ENCODE measurements around the gene PLCG1. TPM values are rescaled to one million over a fixed set of nuclear protein-coding genes. Genes with fewer than 3 reads are reported as not detected.

The PLCG1 gene
- polyA plus RNA-seq, 6 donors from 2014 or later: 1.6 to 18.1 (median 8.0) TPM

DNA sequence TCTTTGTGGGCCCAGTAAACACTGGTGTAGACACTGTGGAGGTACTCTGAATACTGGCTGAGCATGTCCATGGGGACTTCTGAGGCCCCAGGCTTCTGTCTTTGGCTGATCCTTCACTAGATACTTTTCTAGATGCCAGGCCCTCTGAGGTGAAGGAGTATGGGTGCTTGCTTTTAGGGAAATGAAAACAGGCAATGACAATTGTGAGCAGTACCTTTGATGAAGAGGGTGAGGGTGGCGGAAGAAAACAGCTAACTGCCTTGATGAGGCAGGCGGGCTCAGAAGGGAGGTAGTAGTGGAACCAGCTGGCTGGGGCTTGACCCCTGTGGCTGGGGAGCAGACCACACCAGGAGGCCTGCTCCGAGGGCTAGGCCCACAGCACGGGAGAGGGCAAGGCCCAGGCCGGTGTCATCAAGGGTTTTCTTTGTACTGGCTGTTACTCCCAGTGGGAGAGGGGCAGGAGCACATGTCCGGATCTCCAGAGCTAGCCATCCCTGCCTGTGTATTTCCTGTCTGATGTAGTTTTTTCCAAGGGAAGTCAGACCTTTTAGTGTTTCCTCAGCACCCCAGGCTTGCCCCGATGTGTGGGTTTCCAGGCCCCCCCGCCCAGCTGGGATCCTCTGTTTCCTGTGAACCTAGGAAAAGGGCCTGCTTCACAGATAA lies 3.9 kb downstream of the PLCG1 start:
- H3K4me1 Mint-ChIP-seq: peaks cover 60 to 81% (median 75%) of the 10 kb centered on the region in 3 donors
- peak overlapping the region in 6 of 8 donors; percentile 31 to 88 (median 50) for H3K4me3 Mint-ChIP-seq
- peaks cover 0 to 5% of the 10 kb centered on the region in 2 donors for H3K36me3 Mint-ChIP-seq
- peaks cover 0 to 15% (median 0%) of the 10 kb centered on the region in 3 donors for H3K27me3 Mint-ChIP-seq
- DNase-seq (peak; percentile 32), ATAC-seq (ENCODE audit: low read depth in 2 of 2) (peak in 1 of 2 donors; percentile 27)
- H3K9me3 Mint-ChIP-seq: no peaks in the 10 kb centered on the region
- H3K27ac Mint-ChIP-seq: peak overlapping the region in 5 of 6 donors; percentile 21 to 76 (median 35)

DNA sequence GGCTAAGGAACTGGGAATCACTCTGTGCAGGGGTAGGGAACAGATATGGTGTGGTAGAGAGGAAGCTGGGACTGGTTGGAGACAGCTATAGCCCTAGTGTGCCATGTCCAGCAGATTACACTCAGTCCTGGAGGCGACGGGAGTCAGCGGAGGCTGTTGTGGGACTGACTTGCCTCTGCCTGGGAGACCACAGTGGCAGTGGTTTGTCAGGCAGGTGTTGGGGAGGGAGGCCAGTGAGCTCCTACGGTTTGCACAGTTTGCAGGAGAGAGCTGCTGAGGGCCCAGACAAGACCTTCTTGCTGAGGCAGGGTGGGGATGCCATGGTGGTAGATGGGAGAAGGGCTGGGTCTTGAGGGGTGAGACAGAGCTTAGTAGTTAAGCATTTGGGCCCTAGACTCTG lies 4.9 kb downstream of the PLCG1 start:
- H3K36me3 Mint-ChIP-seq: peaks cover 0 to 5% of the 10 kb centered on the region in 2 donors
- DNase-seq: no peak
- peak overlapping the region in 4 of 6 donors; percentile 73 to 84 (median 76) for H3K27ac Mint-ChIP-seq
- H3K4me3 Mint-ChIP-seq: peak overlapping the region in 2 of 8 donors; percentile 30 to 52
- H3K9me3 Mint-ChIP-seq: no peaks in the 10 kb centered on the region
- no peak for ATAC-seq (ENCODE audit: low read depth in 2 of 2)
- peaks cover 67 to 86% (median 81%) of the 10 kb centered on the region in 3 donors for H3K4me1 Mint-ChIP-seq
- peaks cover 0 to 19% (median 0%) of the 10 kb centered on the region in 3 donors for H3K27me3 Mint-ChIP-seq

DNA sequence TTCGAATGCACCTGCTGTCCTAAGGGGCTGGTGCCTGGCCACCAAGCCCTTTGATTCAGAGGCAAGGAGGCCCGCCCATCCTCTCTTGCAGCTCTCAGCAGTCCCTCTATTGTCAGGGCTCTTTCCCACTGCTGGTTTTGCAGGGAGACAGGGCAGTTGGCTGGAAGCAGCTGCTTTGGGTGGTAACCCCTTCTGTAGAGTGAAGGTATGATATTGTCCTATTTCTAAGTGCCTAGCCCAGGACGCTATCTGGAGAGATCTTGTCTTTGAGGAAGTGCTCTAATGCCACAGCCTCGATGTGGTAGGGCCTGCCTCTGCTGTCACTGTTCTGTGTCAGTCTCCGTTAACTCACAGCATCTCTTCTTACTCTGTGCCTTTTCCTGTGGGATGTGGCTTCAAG lies 5.6 kb downstream of the PLCG1 start:
- Mint-ChIP-seq H3K36me3 (peaks cover 0 to 5% of the 10 kb centered on the region in 2 donors), H3K4me3 (peak overlapping the region in 4 of 8 donors; percentile 2 to 38 (median 26))
- DNase-seq: no peak

DNA sequence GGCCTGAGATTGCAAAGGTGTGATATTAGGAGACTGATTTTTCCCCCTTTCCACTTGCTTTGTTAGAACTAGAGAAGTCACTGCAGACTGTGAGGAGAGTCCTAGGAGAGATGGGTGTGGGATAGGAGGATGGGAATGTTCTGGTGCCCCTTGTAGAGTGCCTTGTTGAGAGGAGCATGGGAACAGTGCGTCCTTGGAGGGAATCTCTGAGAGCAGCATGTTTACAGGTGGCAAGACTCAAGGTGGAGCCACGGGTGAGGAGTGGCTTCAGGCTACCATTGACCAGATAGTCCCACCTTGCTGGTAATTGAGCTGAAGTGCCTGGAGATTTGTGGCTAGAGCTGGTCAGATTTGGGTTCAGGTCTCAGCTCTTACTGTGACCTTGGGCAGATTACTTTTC lies 6.0 kb downstream of the PLCG1 start:
- Mint-ChIP-seq H3K27me3 (peaks cover 0 to 19% (median 0%) of the 10 kb centered on the region in 3 donors), H3K4me1 (peaks cover 66 to 93% (median 78%) of the 10 kb centered on the region in 3 donors), H3K27ac (peak overlapping the region in 2 of 6 donors; percentile 47 to 75), H3K4me3 (peak overlapping the region in 2 of 8 donors; percentile 2 to 35), H3K9me3 (no peaks in the 10 kb centered on the region), H3K36me3 (peaks cover 0 to 5% of the 10 kb centered on the region in 2 donors)
- ATAC-seq (ENCODE audit: low read depth in 2 of 2) (no peak), DNase-seq (no peak)

More for the DNA sequence above, 5.6 kb downstream of the PLCG1 start:
- Mint-ChIP-seq H3K9me3 (no peaks in the 10 kb centered on the region), H3K27ac (peak overlapping the region in 2 of 6 donors; percentile 47 to 75), H3K4me1 (peaks cover 67 to 93% (median 83%) of the 10 kb centered on the region in 3 donors), H3K27me3 (peaks cover 0 to 19% (median 0%) of the 10 kb centered on the region in 3 donors)
- ATAC-seq (ENCODE audit: low read depth in 2 of 2): peak; percentile 41

DNA sequence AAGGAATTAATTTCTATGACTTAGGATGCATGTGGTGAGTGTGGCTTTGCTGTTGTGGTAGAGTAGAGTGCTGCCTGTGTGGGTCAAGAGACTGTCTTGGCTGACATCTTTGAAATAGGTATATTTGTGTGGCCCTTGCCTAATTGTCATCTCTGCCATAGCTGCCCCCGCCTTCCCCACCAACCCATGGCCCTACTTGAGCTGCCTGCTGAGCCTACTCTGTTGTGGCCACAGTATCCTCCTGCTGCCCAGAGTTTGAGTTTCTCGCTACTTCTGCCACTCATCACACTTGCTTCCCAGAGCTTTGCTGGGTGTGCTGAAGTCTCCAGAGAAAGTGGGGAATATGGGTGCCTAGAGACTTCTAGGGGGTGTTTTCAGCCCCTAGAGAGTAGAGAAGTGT lies 8.0 kb downstream of the PLCG1 start:
- peaks cover 0 to 24% (median 0%) of the 10 kb centered on the region in 3 donors for H3K27me3 Mint-ChIP-seq
- no peaks in the 10 kb centered on the region for H3K9me3 Mint-ChIP-seq
- no peak for DNase-seq
- peaks cover 57 to 89% (median 66%) of the 10 kb centered on the region in 3 donors for H3K4me1 Mint-ChIP-seq
- H3K27ac Mint-ChIP-seq: no peak overlapping the region
- peaks cover 5 to 7% of the 10 kb centered on the region in 2 donors for H3K36me3 Mint-ChIP-seq
- ATAC-seq (ENCODE audit: low read depth in 2 of 2): no peak
- H3K4me3 Mint-ChIP-seq: no peak overlapping the region

DNA sequence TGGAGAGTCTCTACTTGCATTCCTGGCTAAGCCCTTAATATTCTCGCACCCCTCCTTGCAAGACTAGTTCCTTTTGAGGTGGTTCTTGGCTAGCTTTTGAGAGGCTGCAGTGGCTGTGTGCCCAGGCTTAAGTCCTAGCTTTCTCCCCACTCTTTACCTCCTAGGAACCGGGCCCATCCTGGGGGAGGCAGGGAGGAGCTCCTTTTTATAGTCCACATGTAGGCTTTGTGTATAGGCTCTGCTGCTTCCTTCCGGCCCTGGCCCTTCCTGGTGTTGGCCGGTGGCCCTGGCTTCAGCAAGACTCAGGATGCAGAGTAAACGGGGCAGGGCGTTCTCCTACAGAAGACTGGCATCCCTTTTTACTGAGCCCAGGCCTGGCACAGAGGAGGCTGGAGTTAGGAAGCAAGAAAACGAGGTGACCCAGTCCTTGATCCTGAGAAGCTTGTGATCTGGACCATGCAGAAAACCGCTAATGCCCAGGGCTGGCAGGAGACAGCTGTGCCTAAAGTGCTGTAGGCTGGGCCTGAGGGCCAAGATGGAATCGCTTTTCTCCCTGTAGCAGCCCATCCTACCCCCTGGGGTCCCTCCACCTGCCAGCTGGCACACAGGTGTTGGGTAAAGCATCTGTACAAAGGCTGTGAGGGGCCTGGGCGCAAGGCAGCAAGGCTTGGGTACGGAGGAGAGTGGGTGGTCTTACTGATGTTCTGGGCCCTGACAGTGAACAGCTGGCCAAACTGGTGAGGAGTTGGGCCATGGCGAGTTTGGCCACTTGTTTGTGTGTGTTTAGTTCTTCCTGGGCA lies 8.7 kb downstream of the PLCG1 start:
- Mint-ChIP-seq H3K27ac (peak overlapping the region in 2 of 6 donors; percentile 47 to 64), H3K4me1 (peaks cover 57 to 89% (median 67%) of the 10 kb centered on the region in 3 donors), H3K27me3 (peaks cover 0 to 21% (median 0%) of the 10 kb centered on the region in 3 donors), H3K9me3 (no peaks in the 10 kb centered on the region), H3K36me3 (peaks cover 5 to 7% of the 10 kb centered on the region in 2 donors), H3K4me3 (peak overlapping the region in 4 of 8 donors; percentile 1 to 54 (median 25))
- ATAC-seq (ENCODE audit: low read depth in 2 of 2) (no peak), DNase-seq (no peak)

DNA sequence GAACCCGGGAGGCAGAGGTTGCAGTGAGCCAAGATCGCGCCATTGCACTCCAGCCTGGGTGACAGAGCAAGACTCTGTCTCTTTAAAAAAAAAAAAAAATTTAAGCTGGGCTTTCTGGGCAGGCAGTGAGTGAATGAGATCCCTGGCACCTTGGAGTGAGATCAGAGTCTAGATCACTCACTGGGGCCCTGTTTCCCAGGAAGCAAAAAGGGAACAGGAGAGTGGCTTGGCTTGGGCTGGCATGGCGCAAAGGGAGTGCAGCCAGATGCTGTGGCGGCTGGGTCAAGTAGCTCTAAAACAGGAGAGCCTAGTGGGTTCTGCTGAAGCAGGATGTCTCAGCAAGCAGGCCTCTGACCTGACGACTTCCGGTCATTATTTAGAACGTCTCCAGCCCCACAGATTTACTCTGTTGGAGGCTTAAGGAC lies 10.4 kb downstream of the PLCG1 start:
- Mint-ChIP-seq H3K4me3 (no peak overlapping the region), H3K36me3 (peaks cover 5 to 7% of the 10 kb centered on the region in 2 donors), H3K4me1 (peaks cover 52 to 85% (median 66%) of the 10 kb centered on the region in 3 donors), H3K27me3 (peaks cover 0 to 11% (median 0%) of the 10 kb centered on the region in 3 donors), H3K27ac (peak overlapping the region in 1 of 6 donors; percentile 46), H3K9me3 (no peaks in the 10 kb centered on the region)
- no peak for ATAC-seq (ENCODE audit: low read depth in 2 of 2)
- no peak for DNase-seq

DNA sequence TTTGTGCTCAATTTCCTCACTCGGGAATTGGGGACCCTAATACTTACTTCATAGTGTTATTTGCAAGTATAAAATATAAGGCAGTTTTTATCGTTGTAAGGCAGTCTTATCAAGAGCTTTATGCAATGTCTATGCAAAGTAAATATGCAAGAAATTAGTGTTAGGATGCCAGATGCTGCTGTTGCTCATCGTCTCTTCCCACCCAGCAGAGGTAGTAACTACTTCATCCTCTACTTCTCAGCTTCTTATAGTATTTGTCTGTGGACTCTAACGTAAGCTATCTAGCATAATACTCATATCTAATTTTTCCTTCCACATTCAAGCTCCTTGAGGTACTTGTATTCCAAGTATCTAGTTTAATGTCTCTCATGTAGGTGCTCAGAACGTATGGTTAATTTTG lies 11.6 kb downstream of the PLCG1 start:
- Mint-ChIP-seq H3K4me3 (no peak overlapping the region), H3K27me3 (peaks cover 0 to 11% (median 0%) of the 10 kb centered on the region in 3 donors), H3K9me3 (no peaks in the 10 kb centered on the region), H3K36me3 (peaks cover 5 to 7% of the 10 kb centered on the region in 2 donors), H3K4me1 (peaks cover 48 to 78% (median 64%) of the 10 kb centered on the region in 3 donors), H3K27ac (peak overlapping the region in 4 of 6 donors; percentile 2 to 71 (median 6))
- ATAC-seq (ENCODE audit: low read depth in 2 of 2) (no peak), DNase-seq (no peak)

DNA sequence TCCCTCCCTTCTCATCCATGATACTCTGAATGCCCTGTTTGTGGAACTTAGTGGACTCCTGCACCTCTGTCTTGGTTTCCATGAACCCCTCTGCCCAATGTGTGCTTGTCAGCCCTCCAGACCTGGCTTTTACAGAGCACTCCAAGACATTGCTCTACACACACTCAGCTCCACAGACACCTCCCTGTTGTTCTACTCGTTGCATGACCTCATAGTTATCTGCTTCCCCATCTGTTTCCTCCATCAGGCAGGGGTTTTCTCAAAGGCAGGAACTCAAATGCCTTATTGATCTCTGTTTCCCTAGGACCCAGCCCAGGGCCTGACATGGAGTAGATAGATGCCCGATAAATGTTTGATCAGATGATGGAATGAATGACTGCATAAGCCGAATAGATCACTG lies 13.3 kb downstream of the PLCG1 start:
- Mint-ChIP-seq H3K4me3 (peak overlapping the region in 2 of 8 donors; percentile 2 to 7), H3K9me3 (no peaks in the 10 kb centered on the region), H3K27me3 (peaks cover 0 to 11% (median 0%) of the 10 kb centered on the region in 3 donors), H3K27ac (peak overlapping the region in 5 of 6 donors; percentile 46 to 93 (median 75)), H3K4me1 (peaks cover 54 to 84% (median 68%) of the 10 kb centered on the region in 3 donors), H3K36me3 (peaks cover 0 to 7% of the 10 kb centered on the region in 2 donors)
- no peak for DNase-seq
- ATAC-seq (ENCODE audit: low read depth in 2 of 2): peak; percentile 51 to 82

DNA sequence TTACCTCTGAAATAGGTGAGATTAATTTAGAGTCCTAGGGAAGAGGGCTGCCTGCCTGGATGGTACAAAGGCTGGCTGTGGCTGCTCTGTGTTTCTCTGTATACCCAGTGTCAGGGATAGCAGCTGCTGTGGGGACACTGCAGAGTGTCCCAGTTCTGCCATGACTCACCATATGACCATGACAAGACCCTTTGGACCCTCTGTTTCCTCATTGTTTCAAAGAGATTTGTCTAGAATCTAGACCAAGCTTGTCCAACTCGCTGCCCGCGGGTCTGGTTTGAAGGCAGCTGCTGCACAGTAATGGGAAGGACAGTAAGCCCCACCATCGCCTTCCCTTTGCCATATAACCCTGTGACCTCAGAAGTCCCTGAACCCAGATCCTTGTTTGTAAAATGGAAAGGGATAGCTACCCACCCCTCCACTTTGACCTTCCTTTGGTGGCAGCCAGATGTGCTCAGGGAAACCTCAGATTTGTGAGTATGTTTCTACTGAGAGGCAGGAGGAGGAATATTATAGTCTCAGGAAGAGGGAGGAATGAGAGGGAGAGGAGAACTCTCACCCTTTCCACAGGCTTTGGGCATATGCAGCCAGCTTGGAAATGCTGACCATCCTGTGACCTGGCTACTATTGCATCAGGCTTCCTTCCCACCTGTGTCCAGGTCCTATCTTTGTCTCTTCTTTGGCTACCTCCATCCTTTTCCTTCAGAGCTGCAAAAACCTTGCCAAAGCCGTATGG lies 14.0 kb downstream of the PLCG1 start:
- no peak for DNase-seq
- Mint-ChIP-seq H3K4me1 (peaks cover 52 to 84% (median 66%) of the 10 kb centered on the region in 3 donors), H3K36me3 (peaks cover 0 to 7% of the 10 kb centered on the region in 2 donors), H3K4me3 (peak overlapping the region in 1 of 8 donors; percentile 2), H3K27me3 (peaks cover 0 to 9% (median 0%) of the 10 kb centered on the region in 3 donors), H3K9me3 (no peaks in the 10 kb centered on the region), H3K27ac (peak overlapping the region in 5 of 6 donors; percentile 46 to 93 (median 85))
- no peak for ATAC-seq (ENCODE audit: low read depth in 2 of 2)

DNA sequence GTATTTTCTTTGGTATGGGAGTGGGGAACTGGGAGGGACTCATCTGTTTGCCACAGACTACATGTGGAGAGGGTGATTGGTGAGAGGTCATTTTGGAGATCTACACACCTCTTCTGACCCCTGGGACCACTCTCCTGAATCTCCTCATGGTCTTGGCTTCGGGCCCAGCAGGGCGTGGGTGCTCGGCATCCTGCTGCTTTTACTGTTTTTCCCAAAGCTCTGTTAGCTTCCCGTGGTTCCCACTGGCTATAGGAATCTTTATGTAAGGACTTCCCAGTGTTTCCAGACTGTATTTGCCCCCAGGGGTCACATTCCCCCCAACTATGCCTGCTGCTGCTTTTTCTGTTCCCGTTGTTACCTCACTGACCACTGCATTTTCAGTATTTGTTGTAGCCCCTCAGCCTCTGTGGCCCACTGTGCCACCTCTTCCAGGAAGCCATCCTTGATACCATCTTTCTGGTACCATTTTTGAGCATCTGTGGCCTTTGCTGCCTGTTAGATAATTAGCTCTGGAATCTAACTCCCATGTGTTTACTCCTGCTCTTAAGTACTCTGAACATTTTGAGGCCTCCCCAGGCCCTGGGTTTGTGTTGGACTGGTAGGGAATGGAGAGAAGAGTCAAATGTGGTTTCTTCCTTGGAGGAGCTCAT lies 14.9 kb downstream of the PLCG1 start:
- peaks cover 0 to 6% (median 0%) of the 10 kb centered on the region in 3 donors for H3K27me3 Mint-ChIP-seq
- no peak for ATAC-seq (ENCODE audit: low read depth in 2 of 2)
- H3K4me3 Mint-ChIP-seq: peak overlapping the region in 1 of 8 donors; percentile 26
- peaks cover 52 to 84% (median 66%) of the 10 kb centered on the region in 3 donors for H3K4me1 Mint-ChIP-seq
- DNase-seq: no peak
- H3K9me3 Mint-ChIP-seq: no peaks in the 10 kb centered on the region
- peaks cover 0 to 7% of the 10 kb centered on the region in 2 donors for H3K36me3 Mint-ChIP-seq
- H3K27ac Mint-ChIP-seq: peak overlapping the region; percentile 46 to 95 (median 84)

DNA sequence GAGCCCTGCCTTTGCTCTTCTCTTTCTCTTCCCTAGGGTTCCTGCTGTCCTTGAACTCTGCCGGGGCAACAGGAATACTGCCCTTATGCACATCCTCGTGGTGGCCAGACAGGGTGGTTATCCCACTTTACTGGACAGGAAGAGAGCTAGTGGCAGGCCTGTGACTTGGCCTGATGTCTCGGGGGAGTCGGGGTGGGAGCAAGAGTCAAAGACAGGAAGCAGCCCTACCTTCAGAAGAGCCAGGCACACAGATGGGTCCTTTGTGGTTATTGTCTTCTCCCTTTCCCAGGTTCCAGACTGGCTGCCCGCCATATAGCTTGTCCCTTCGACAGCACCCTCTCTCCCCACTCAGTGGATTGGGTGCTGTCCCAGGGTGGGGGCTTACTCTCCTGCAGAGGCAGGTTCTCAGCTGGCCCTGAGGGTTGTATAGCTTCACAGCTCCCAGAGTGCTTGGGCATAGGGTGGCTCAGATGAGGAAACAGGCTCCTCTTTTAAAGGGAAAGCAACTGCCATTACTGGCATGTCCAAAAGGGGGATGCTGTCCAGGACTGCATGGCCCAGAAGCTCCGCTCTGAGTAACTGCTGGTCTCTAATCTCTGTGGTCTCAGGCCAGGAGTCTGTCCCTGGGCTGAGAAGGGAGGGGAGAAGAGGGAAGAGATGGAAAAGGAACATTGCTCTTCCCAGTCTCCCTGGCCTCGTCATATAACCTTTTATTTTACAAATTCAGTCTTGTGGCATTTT lies 17.3 kb downstream of the PLCG1 start:
- Mint-ChIP-seq H3K4me1 (peaks cover 61 to 87% (median 77%) of the 10 kb centered on the region in 3 donors), H3K9me3 (no peaks in the 10 kb centered on the region), H3K27ac (peak overlapping the region; percentile 17 to 95 (median 46)), H3K4me3 (peak overlapping the region in 4 of 8 donors; percentile 20 to 67 (median 46)), H3K27me3 (peaks cover 0 to 4% (median 0%) of the 10 kb centered on the region in 3 donors), H3K36me3 (peaks cover 0 to 5% of the 10 kb centered on the region in 2 donors)
- no peak for ATAC-seq (ENCODE audit: low read depth in 2 of 2)
- no peak for DNase-seq

Measured in naive B cell (primary cell).